HepG2 (cell line): ENCODE measurements around the gene DOCK4. TPM values are rescaled to one million over a fixed set of nuclear protein-coding genes. Genes with fewer than 3 reads are reported as not detected.

Experiments
- ATAC-seq: fragments of 200-7000 bp; cut with Tn5 transposase; 3 replicates; pipeline ENCODE4 v1.9.1; 2020; ENCODE audit warnings: mild to moderate bottlenecking, moderate library complexity
- BruUV-seq: library from RNA; stranded (reverse); fragments of 400-500 nt; replicated peaks from 2 replicates; lab custom pipeline; 2021; lab: Mats Ljungman, UMichigan
- CTCF ChIA-PET: fragments of 300-600 bp; formaldehyde crosslinking; extraction: SDS; loops from one replicate; lab custom pipeline; 2021; ENCODE audit warnings: low total read pairs, inconsistent platforms, low intra/inter-chr PET ratio; lab: Yijun Ruan, JAX
- POLR2A ChIA-PET: fragments of 350-600 bp; sonication (Branson Sonifier 250); formaldehyde crosslinking; loops from one replicate; lab custom pipeline; 2020; ENCODE audit warnings: antibody characterized with exemption, inconsistent platforms; lab: Yijun Ruan, JAX
- DNase-seq: peaks from one replicate; pipeline ENCODE4 v3.0.0-alpha.2; 2015; ENCODE audit warnings: low spot score
- FAIRE-seq: peaks from 3 replicates; lab custom pipeline; 2011; peaks lifted over from hg19 to GRCh38; lab: Jason Lieb, UNC
- H2AFZ ChIP-seq: one replicate; pipeline ENCODE4 v1.6.1; 2011; ENCODE audit warnings: low read length, inconsistent platforms
- H3K27ac ChIP-seq: fragments of 300-600 bp; 3 replicates; pipeline ENCODE4 v1.8.0; 2011; ENCODE audit warnings: mixed run types, mild to moderate bottlenecking, mixed read lengths, low read length, inconsistent platforms; ENCODE audit not compliant: insufficient read depth; ENCODE audit errors: extremely low read length
- H3K27me3 ChIP-seq, 2 experiments: fragments of 200-600 bp in 1 of 2; 2 replicates in 1 of 2; 3 replicates in 1 of 2; pipeline versions ENCODE4 v1.6.0 to v1.8.0; 2011; ENCODE audit warnings: low read length in 2 of 2, mild to moderate bottlenecking in 2 of 2, moderate library complexity in 2 of 2, inconsistent platforms in 1 of 2; ENCODE audit not compliant: insufficient read depth in 2 of 2, control insufficient read depth in 1 of 2
- H3K36me3 ChIP-seq, 2 experiments: fragments of 200-600 bp in 1 of 2; replicated peaks in 1 of 2; 2 replicates in 1 of 2; 3 replicates in 1 of 2; pipeline versions ENCODE4 v1.5.1 to v1.8.0; 2011; ENCODE audit warnings: low read length in 2 of 2, inconsistent platforms in 1 of 2; ENCODE audit not compliant: insufficient read depth in 2 of 2, control insufficient read depth in 1 of 2
- H3K4me1 ChIP-seq: 2 replicates; pipeline ENCODE4 v1.5.1; 2012; ENCODE audit warnings: low read length, inconsistent platforms; ENCODE audit not compliant: insufficient read depth
- H3K4me2 ChIP-seq: 2 replicates; pipeline ENCODE4 v1.6.0; 2011; ENCODE audit warnings: low read depth, low read length, inconsistent platforms
- H3K4me3 ChIP-seq, 3 experiments: fragments of 200-600 bp in 1 of 3; sonication (generic), shearing (Covaris generic) in 1 of 3; replicated peaks in 1 of 3; 2 replicates each; pipeline ENCODE4 v1.5.1; 2011 to 2016; ENCODE audit warnings: low read length in 3 of 3, inconsistent platforms in 2 of 3, low read depth in 2 of 3, mild to moderate bottlenecking in 2 of 3, control low read depth in 1 of 3, mixed read lengths in 1 of 3; ENCODE audit not compliant: insufficient read depth in 1 of 3
- H3K79me2 ChIP-seq: one replicate; pipeline ENCODE4 v1.6.1; 2011; ENCODE audit warnings: low read length, inconsistent platforms; ENCODE audit not compliant: insufficient read depth
- H3K9ac ChIP-seq: 2 replicates; pipeline ENCODE4 v1.6.0; 2011; ENCODE audit warnings: mild to moderate bottlenecking, low read depth, low read length, inconsistent platforms; ENCODE audit not compliant: insufficient read depth
- H3K9me3 ChIP-seq: 2 replicates; pipeline ENCODE4 v1.5.1; 2012; ENCODE audit warnings: mild to moderate bottlenecking, low read length
- H4K20me1 ChIP-seq: 2 replicates; pipeline ENCODE4 v1.6.0; 2011; ENCODE audit warnings: inconsistent platforms, mild to moderate bottlenecking, low read length, moderate library complexity; ENCODE audit not compliant: insufficient read depth
- AGO2 ChIP-seq: fragments of 200-400 bp; formaldehyde crosslinking; optimal IDR thresholded peaks from 2 replicates; pipeline ENCODE3; 2017; ENCODE audit warnings: mild to moderate bottlenecking, low read depth, low read length, moderate library complexity
- DMTF1 ChIP-seq: sonication (generic); formaldehyde crosslinking; IDR thresholded peaks from 2 replicates; pipeline ENCODE4 v1.4.0; 2020; ENCODE audit warnings: mild to moderate bottlenecking, missing genetic modification reagents
- DNMT1 ChIP-seq: sonication (generic); formaldehyde crosslinking; IDR thresholded peaks from 2 replicates; pipeline ENCODE4 v1.5.1; 2020; ENCODE audit warnings: mild to moderate bottlenecking, missing genetic modification reagents
- FOXJ3 ChIP-seq: sonication (generic); formaldehyde crosslinking; IDR thresholded peaks from 2 replicates; pipeline ENCODE4 v1.4.0; 2020; ENCODE audit warnings: missing genetic modification reagents, mild to moderate bottlenecking, borderline replicate concordance
- TCF12 ChIP-seq, 2 experiments: fragments of 450-650 bp in 1 of 2; sonication (generic) in 1 of 2; formaldehyde crosslinking in 1 of 2; IDR thresholded peaks; 2 replicates each; pipeline versions ENCODE4 v1.6.1 to v1.8.0; 2017 to 2022; ENCODE audit warnings: antibody characterized with exemption in 1 of 2, mild to moderate bottlenecking in 1 of 2, missing genetic modification reagents in 1 of 2, moderate library complexity in 1 of 2
- THAP11 ChIP-seq: IDR thresholded peaks from 2 replicates; pipeline ENCODE4 v1.6.1; 2016; ENCODE audit warnings: missing biosample characterization, missing genetic modification reagents
- ZFP36L2 ChIP-seq: sonication (generic); formaldehyde crosslinking; IDR thresholded peaks from 2 replicates; pipeline ENCODE4 v1.4.0; 2020; ENCODE audit warnings: missing genetic modification reagents
- ZNF138 ChIP-seq: sonication (generic); formaldehyde crosslinking; IDR thresholded peaks from 2 replicates; pipeline ENCODE4 v1.5.0; 2020; ENCODE audit warnings: mild to moderate bottlenecking, low read depth, missing genetic modification reagents
- ZNF251 ChIP-seq: sonication (generic); formaldehyde crosslinking; IDR thresholded peaks from 2 replicates; pipeline ENCODE4 v1.9.0; 2021; ENCODE audit warnings: mild to moderate bottlenecking, missing genetic modification reagents
- WGBS: methylation state at CpG from one replicate; pipeline ENCODE4 v1.1.6; 2017; ENCODE audit warnings: low lambda C conversion rate; 5-methylcytosine and 5-hydroxymethylcytosine counted together
- in situ Hi-C: cut with HindIII; loops from 2 replicates; pipeline ENCODE4 v1.10.0; 2017; ENCODE audit warnings: low pct_unique_long_range_greater_than_20kb; ENCODE audit not compliant: extremely low pct_ligation_motif_present
- intact Hi-C: fragments of 100-400 bp; cut with micrococcal nuclease; formaldehyde crosslinking; loops from one replicate; pipeline ENCODE4 v1.10.0; 2022; ENCODE audit not compliant: unreplicated experiment
- polyA plus RNA-seq, 8 experiments: library from polyadenylated mRNA; depleted of rRNA in 3 of 8; stranded (reverse) in 7 of 8; unstranded in 1 of 8; fragments of >200 nt; fragmentation: Illumina TruSeq in 4 of 8; extraction: Trizol in 4 of 8; gene quantifications; 2 replicates each; pipeline versions ENCODE4 v1.2.1 to v1.2.3, GENCODE V29; 2011 to 2016; ENCODE audit warnings: low read depth in 4 of 8, missing spikeins in 1 of 8, mixed read lengths in 1 of 8; ENCODE audit not compliant: insufficient read depth in 1 of 8
- total RNA-seq, 5 experiments: library from RNA; depleted of rRNA; stranded (reverse); fragments of >200 nt; fragmentation: Illumina TruSeq; extraction: Trizol; gene quantifications; 2 replicates each; pipeline ENCODE4 v1.2.3, GENCODE V29; 2016; ENCODE audit warnings: low read depth in 1 of 5
- TF ChIP-seq, protein P1 (sequence below): sonication (generic); formaldehyde crosslinking; IDR thresholded peaks from 2 replicates; pipeline ENCODE4 v1.8.1; 2022; ENCODE audit warnings: low read depth, mild to moderate bottlenecking, missing genetic modification reagents

DOCK4 gene
- total and polyA plus RNA-seq, 2 of the 13 experiments (the other 11 are each of a cell fraction or from before 2014, with no cell fraction given) = 13.5 to 17.4 TPM

DNA sequence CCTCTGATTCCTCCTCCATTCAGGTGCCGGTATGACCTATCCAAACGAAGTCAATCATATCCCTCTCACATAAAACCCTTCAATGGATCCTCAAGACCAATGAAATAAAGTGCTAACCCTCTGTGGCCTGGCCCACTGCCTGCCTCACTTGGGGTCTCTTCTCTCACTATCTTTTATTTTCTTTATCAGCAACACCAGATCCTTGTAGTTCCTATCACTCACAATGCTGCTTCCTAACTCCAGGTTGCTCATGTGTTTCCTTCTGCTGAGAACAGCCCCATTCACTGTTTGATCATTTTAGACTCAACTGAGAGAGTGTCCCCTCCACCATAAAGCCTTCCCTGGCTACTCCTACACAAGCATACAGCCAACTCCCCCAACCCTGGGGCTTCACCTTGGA lies 180.6 kb downstream of the DOCK4 start:
- no peak overlapping the region for H3K4me2 ChIP-seq
- H3K9me3 ChIP-seq = no peaks in the 10 kb centered on the region
- BruUV-seq = no TSS peak
- no peaks in the 10 kb centered on the region for H3K27me3 ChIP-seq
- H2AFZ ChIP-seq = no peak overlapping the region
- DNase-seq (no peak), FAIRE-seq (no peak)
- H3K27ac ChIP-seq = no peak overlapping the region
- WGBS = 100% methylated on average over 2 of the region's 2 CpGs
- CTCF ChIA-PET = no interaction called here
- no peak for TF ChIP-seq ZNF138 (CRISPR knock-in tag)
- TF ChIP-seq FOXJ3 (CRISPR knock-in tag) = no peak
- no peak for TF ChIP-seq TCF12 (IDR thresholded peaks at IDR 0.05)
- no peak for TF ChIP-seq TCF12 (CRISPR knock-in tag; IDR thresholded peaks at IDR 0.05)
- no peak for TF ChIP-seq THAP11 (CRISPR knock-in tag)
- TF ChIP-seq DNMT1 (CRISPR knock-in tag) = no peak
- TF ChIP-seq AGO2 = no peak
- TF ChIP-seq ZNF251 (CRISPR knock-in tag) = no peak
- no peak for TF ChIP-seq DMTF1
- no peak for TF ChIP-seq ZFP36L2 (CRISPR knock-in tag)
- TF ChIP-seq, protein P1, sequence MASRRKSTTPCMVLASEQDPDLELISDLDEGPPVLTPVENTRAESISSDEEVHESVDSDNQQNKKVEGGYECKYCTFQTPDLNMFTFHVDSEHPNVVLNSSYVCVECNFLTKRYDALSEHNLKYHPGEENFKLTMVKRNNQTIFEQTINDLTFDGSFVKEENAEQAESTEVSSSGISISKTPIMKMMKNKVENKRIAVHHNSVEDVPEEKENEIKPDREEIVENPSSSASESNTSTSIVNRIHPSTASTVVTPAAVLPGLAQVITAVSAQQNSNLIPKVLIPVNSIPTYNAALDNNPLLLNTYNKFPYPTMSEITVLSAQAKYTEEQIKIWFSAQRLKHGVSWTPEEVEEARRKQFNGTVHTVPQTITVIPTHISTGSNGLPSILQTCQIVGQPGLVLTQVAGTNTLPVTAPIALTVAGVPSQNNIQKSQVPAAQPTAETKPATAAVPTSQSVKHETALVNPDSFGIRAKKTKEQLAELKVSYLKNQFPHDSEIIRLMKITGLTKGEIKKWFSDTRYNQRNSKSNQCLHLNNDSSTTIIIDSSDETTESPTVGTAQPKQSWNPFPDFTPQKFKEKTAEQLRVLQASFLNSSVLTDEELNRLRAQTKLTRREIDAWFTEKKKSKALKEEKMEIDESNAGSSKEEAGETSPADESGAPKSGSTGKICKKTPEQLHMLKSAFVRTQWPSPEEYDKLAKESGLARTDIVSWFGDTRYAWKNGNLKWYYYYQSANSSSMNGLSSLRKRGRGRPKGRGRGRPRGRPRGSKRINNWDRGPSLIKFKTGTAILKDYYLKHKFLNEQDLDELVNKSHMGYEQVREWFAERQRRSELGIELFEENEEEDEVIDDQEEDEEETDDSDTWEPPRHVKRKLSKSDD (CRISPR knock-in tag) = no peak
- TF ChIP-seq, all 625 proteins: peak for 0
- Histone ChIP-seq H3K4me3 (no peak overlapping the region), H3K79me2 (no peaks in the 10 kb centered on the region), H4K20me1 (0 out of 2 replicates have a peak, but pooled peaks cover 4% of the 10 kb centered on the region), H3K9ac (no peak overlapping the region), H3K36me3 (no peaks in the 10 kb centered on the region), H3K4me1 (peaks cover 20% of the 10 kb centered on the region)
- POLR2A ChIA-PET = no interaction called here
- in situ Hi-C loops = no loop called here
- intact Hi-C loops = no loop called here
- ATAC-seq = no peak
